CD14-positive monocyte (primary cell): ENCODE data around the gene ESPNL. TPM values are rescaled to one million over a fixed set of nuclear protein-coding genes. Genes with fewer than 3 reads are reported as not detected.

ENCODE experiments used
- DNase-seq, 3 donors: peaks; one replicate each; pipeline ENCODE4 v3.0.0-alpha.2; 2011 to 2022
- H2AFZ ChIP-seq: 2 replicates; pipeline ENCODE4 v1.6.0; 2012; ENCODE audit warnings: mild to moderate bottlenecking, low read depth, low read length, inconsistent platforms; ENCODE audit not compliant: insufficient read depth, poor library complexity, severe bottlenecking
- H3K27ac ChIP-seq, 2 donors: 1 replicate in 1 of 2; 2 replicates in 1 of 2; pipeline ENCODE4 v1.5.1; 2012 to 2013; ENCODE audit warnings: low read length in 2 of 2, control low read depth in 1 of 2, inconsistent platforms in 1 of 2, low read depth in 1 of 2, mild to moderate bottlenecking in 1 of 2
- H3K27me3 ChIP-seq, 2 donors: one replicate each; pipeline versions ENCODE4 v1.6.0 to v1.6.1; 2011 to 2013; ENCODE audit warnings: low read length in 2 of 2; ENCODE audit not compliant: control insufficient read depth in 2 of 2, insufficient read depth in 2 of 2
- H3K36me3 ChIP-seq, 2 donors: replicated peaks in 1 of 2; 1 replicate in 1 of 2; 2 replicates in 1 of 2; pipeline versions ENCODE4 v1.5.1 to v1.6.1; 2012 to 2013; ENCODE audit warnings: low read length in 2 of 2, control low read depth in 1 of 2, inconsistent platforms in 1 of 2, mild to moderate bottlenecking in 1 of 2; ENCODE audit not compliant: insufficient read depth in 2 of 2, control insufficient read depth in 1 of 2
- H3K4me1 ChIP-seq, 2 donors: 1 replicate in 1 of 2; 2 replicates in 1 of 2; pipeline versions ENCODE4 v1.5.1 to v1.6.1; 2012 to 2013; ENCODE audit warnings: low read length in 2 of 2, control low read depth in 1 of 2, inconsistent platforms in 1 of 2, mild to moderate bottlenecking in 1 of 2, moderate library complexity in 1 of 2; ENCODE audit not compliant: insufficient read depth in 2 of 2, control insufficient read depth in 1 of 2
- H3K4me2 ChIP-seq: replicated peaks from 2 replicates; pipeline ENCODE3; 2012; ENCODE audit warnings: low read length, moderate library complexity, mild to moderate bottlenecking; ENCODE audit not compliant: poor library complexity, severe bottlenecking; ENCODE audit errors: extremely low read depth
- H3K4me3 ChIP-seq, 3 experiments: fragments of 200-600 bp in 1 of 3; sonication (generic) in 1 of 3; replicated peaks in 1 of 3; 1 replicate in 2 of 3; 2 replicates in 1 of 3; pipeline ENCODE4 v1.5.1; 2011 to 2013; ENCODE audit warnings: low read length in 3 of 3, mild to moderate bottlenecking in 3 of 3, control low read depth in 2 of 3, low read depth in 2 of 3, inconsistent platforms in 1 of 3, moderate library complexity in 1 of 3
- H3K79me2 ChIP-seq: 2 replicates; pipeline ENCODE4 v1.6.0; 2012; ENCODE audit warnings: mild to moderate bottlenecking, control low read depth, inconsistent platforms, low read length, moderate library complexity; ENCODE audit not compliant: insufficient read depth
- H3K9ac ChIP-seq: 2 replicates; pipeline ENCODE4 v1.6.0; 2017; ENCODE audit warnings: low read length, mild to moderate bottlenecking; ENCODE audit not compliant: insufficient read depth, poor library complexity, severe bottlenecking
- H3K9me3 ChIP-seq, 2 donors: replicated peaks in 1 of 2; 1 replicate in 1 of 2; 2 replicates in 1 of 2; pipeline versions ENCODE4 v1.5.1 to v1.6.1; 2012 to 2013; ENCODE audit warnings: low read length in 2 of 2, control low read depth in 1 of 2; ENCODE audit not compliant: control insufficient read depth in 1 of 2, insufficient read depth in 1 of 2
- H4K20me1 ChIP-seq: 2 replicates; pipeline ENCODE4 v1.6.0; 2012; ENCODE audit warnings: mild to moderate bottlenecking, low read length, control low read depth, moderate library complexity; ENCODE audit not compliant: insufficient read depth
- H3K27ac Mint-ChIP-seq, 7 donors: one replicate each; pipeline ENCODE4 v1.8.0; 2020; ENCODE audit warnings: mild to moderate bottlenecking in 7 of 7, mixed read lengths in 7 of 7, moderate library complexity in 6 of 7, inconsistent platforms in 2 of 7
- H3K27me3 Mint-ChIP-seq, 3 donors: one replicate each; pipeline ENCODE4 v1.8.0; 2021 to 2022; ENCODE audit warnings: low read depth in 3 of 3, mild to moderate bottlenecking in 3 of 3, mixed read lengths in 3 of 3, moderate library complexity in 3 of 3, inconsistent platforms in 1 of 3
- H3K36me3 Mint-ChIP-seq, 2 donors: one replicate each; pipeline ENCODE4 v1.8.0; 2020; ENCODE audit warnings: mixed read lengths in 2 of 2, inconsistent platforms in 1 of 2, mild to moderate bottlenecking in 1 of 2
- H3K4me1 Mint-ChIP-seq: one replicate; pipeline ENCODE4 v1.8.0; 2020; ENCODE audit warnings: mild to moderate bottlenecking, mixed read lengths
- H3K4me3 Mint-ChIP-seq, 2 donors: one replicate each; pipeline ENCODE4 v1.8.0; 2020; ENCODE audit warnings: mild to moderate bottlenecking in 2 of 2, mixed read lengths in 2 of 2, moderate library complexity in 1 of 2
- H3K9me3 Mint-ChIP-seq, 7 donors: one replicate each; pipeline ENCODE4 v1.8.0; 2020 to 2022; ENCODE audit warnings: mixed read lengths in 7 of 7, mild to moderate bottlenecking in 6 of 7, moderate library complexity in 6 of 7, inconsistent platforms in 2 of 7
- WGBS: methylation state at CpG from one replicate; pipeline ENCODE4 v1.1.5; 2013; ENCODE audit warnings: missing lambda C conversion rate; ENCODE audit not compliant: insufficient coverage; 5-methylcytosine and 5-hydroxymethylcytosine counted together
- intact Hi-C, 2 donors: fragments of 100-400 bp; cut with micrococcal nuclease; formaldehyde crosslinking; loops; one replicate each; pipeline versions ENCODE4 v1.15.0 to v1.15.1; 2023
- polyA plus RNA-seq, 3 donors: library from polyadenylated mRNA; depleted of rRNA in 1 of 3; unstranded in 2 of 3; stranded (reverse) in 1 of 3; fragments of 300-500 nt in 2 of 3; fragments of >200 nt in 1 of 3; fragmentation: Illumina TruSeq in 2 of 3; gene quantifications; 1 replicate in 2 of 3; 2 replicates in 1 of 3; pipeline ENCODE4 v1.2.3, GENCODE V29; 2012 to 2021
- TF ChIP-seq, protein P1 (sequence below): fragments of 200-600 bp; IDR thresholded peaks from one replicate; pipeline ENCODE4 v1.8.0; 2022; ENCODE audit warnings: antibody characterized with exemption, mild to moderate bottlenecking

The ESPNL gene
- polyA plus RNA-seq, 3 donors: not detected

DNA sequence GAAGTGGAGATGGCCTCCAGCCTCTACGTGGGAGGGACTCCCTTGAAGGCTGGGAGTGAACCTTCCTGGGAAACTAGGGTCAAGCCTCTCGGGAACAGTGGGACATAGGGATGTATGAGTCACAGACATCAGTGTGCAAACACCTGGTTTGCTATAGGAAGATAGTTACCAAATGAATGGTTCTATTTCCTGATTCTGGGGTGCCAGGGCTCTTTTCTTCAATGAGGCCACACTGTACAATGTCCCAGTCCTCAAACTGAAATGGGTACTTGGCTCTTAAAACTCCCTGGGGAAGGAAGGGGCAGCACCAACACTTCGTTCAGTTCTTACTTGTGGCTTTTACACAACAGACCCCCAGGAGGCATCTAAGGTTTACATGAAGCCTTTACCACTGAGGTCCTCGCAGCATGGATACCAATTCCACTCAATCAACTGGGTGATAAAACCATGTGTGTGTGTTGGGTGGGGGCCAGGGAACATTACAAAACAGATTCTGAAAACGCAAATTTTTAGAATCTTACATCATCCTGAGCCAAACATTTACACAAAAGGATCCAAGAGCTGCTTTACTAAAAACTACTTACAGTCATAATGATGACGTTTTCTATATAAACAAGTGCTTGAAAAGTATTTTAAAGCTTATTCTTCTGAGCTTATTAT is 69.0 kb downstream of the ESPNL start:
- Histone ChIP-seq H3K4me3 (no peak overlapping the region), H3K4me1 (no peaks in the 10 kb centered on the region), H3K27me3 (peaks cover 0 to 8% of the 10 kb centered on the region in 2 donors), H3K9ac (no peak overlapping the region), H3K4me2 (no peak overlapping the region), H3K9me3 (no peaks in the 10 kb centered on the region), H4K20me1 (no peaks in the 10 kb centered on the region), H3K79me2 (no peaks in the 10 kb centered on the region), H3K36me3 (peaks cover 53 to 67% of the 10 kb centered on the region in 2 donors), H2AFZ (no peak overlapping the region), H3K27ac (no peak overlapping the region)
- peaks cover 0 to 6% (median 0%) of the 10 kb centered on the region in 7 donors for H3K9me3 Mint-ChIP-seq
- H3K4me3 Mint-ChIP-seq: no peak overlapping the region
- DNase-seq: no peak
- H3K27me3 Mint-ChIP-seq: peaks cover 16 to 20% (median 19%) of the 10 kb centered on the region in 3 donors
- peak overlapping the region in 5 of 7 donors; percentile 17 to 73 (median 53) for H3K27ac Mint-ChIP-seq
- H3K36me3 Mint-ChIP-seq: peaks cover 62 to 70% of the 10 kb centered on the region in 2 donors
- TF ChIP-seq, protein P1, sequence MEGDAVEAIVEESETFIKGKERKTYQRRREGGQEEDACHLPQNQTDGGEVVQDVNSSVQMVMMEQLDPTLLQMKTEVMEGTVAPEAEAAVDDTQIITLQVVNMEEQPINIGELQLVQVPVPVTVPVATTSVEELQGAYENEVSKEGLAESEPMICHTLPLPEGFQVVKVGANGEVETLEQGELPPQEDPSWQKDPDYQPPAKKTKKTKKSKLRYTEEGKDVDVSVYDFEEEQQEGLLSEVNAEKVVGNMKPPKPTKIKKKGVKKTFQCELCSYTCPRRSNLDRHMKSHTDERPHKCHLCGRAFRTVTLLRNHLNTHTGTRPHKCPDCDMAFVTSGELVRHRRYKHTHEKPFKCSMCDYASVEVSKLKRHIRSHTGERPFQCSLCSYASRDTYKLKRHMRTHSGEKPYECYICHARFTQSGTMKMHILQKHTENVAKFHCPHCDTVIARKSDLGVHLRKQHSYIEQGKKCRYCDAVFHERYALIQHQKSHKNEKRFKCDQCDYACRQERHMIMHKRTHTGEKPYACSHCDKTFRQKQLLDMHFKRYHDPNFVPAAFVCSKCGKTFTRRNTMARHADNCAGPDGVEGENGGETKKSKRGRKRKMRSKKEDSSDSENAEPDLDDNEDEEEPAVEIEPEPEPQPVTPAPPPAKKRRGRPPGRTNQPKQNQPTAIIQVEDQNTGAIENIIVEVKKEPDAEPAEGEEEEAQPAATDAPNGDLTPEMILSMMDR: no peak
- peaks cover 7% of the 10 kb centered on the region for H3K4me1 Mint-ChIP-seq
- intact Hi-C loops: no loop called here
- 86% methylated on average over 2 of the region's 6 CpGs for WGBS

DNA sequence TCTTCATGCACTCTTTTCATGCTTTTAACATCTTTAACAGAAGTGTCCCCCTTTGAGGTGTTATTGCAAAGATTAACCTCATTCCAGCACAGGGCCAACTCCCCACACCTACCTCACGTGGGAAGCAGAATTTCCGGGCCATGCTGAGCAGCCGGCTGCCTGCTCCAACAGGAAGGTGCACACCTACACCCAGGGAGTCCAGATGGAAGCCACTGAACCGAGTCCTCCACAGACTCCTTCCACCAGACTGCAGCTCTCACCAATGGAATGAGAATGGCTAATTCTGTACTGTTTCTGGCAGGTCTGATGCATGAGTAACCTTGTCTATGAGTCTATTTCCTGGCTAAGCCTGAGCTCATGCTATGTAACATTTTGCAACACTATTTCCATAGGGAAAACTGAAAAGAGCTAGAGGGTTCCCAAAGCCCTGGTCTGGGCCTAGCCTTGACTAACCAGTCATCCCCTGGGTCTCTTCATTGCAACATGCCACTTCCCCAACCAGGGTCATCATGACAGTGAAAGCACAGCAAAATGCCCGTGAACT is 69.6 kb downstream of the ESPNL start:
- Histone ChIP-seq H3K9ac (no peak overlapping the region), H2AFZ (no peak overlapping the region), H3K4me1 (no peaks in the 10 kb centered on the region), H3K9me3 (no peaks in the 10 kb centered on the region), H3K79me2 (no peaks in the 10 kb centered on the region), H3K4me3 (no peak overlapping the region), H4K20me1 (no peaks in the 10 kb centered on the region), H3K27me3 (peaks cover 0 to 4% of the 10 kb centered on the region in 2 donors), H3K4me2 (no peak overlapping the region), H3K36me3 (peaks cover 59 to 73% of the 10 kb centered on the region in 2 donors), H3K27ac (no peak overlapping the region)
- Mint-ChIP-seq H3K27ac (peak overlapping the region in 3 of 7 donors; percentile 17 to 73 (median 73)), H3K36me3 (peaks cover 68 to 76% of the 10 kb centered on the region in 2 donors), H3K9me3 (peaks cover 0 to 3% (median 0%) of the 10 kb centered on the region in 7 donors), H3K4me3 (no peak overlapping the region), H3K4me1 (peaks cover 7% of the 10 kb centered on the region), H3K27me3 (peaks cover 10 to 14% (median 12%) of the 10 kb centered on the region in 3 donors)
- peak in 1 of 3 donors; percentile 19 for DNase-seq
- TF ChIP-seq, protein P1: no peak
- intact Hi-C loops: no loop called here
- 100% methylated on average over 3 of the region's 5 CpGs for WGBS
